Subcutaneous adipose tissue (tissue), 4 donors: ENCODE data around the gene GPR78. TPM values are rescaled to one million over a fixed set of nuclear protein-coding genes. Genes with fewer than 3 reads are reported as not detected.

ENCODE experiments used
- CTCF ChIP-seq: fragments of 450-650 bp; IDR thresholded peaks from one replicate; pipeline ENCODE4 v1.5.1; 2016; ENCODE audit warnings: low read depth, mild to moderate bottlenecking, control low read depth, antibody characterized with exemption, moderate library complexity
- total RNA-seq, 4 donors: library from RNA; depleted of rRNA; stranded (reverse); fragments of >200 nt; gene quantifications; one replicate each; pipeline ENCODE4 v1.1.0, GENCODE V29; 2016

GPR78 gene
- not detected for total RNA-seq

DNA sequence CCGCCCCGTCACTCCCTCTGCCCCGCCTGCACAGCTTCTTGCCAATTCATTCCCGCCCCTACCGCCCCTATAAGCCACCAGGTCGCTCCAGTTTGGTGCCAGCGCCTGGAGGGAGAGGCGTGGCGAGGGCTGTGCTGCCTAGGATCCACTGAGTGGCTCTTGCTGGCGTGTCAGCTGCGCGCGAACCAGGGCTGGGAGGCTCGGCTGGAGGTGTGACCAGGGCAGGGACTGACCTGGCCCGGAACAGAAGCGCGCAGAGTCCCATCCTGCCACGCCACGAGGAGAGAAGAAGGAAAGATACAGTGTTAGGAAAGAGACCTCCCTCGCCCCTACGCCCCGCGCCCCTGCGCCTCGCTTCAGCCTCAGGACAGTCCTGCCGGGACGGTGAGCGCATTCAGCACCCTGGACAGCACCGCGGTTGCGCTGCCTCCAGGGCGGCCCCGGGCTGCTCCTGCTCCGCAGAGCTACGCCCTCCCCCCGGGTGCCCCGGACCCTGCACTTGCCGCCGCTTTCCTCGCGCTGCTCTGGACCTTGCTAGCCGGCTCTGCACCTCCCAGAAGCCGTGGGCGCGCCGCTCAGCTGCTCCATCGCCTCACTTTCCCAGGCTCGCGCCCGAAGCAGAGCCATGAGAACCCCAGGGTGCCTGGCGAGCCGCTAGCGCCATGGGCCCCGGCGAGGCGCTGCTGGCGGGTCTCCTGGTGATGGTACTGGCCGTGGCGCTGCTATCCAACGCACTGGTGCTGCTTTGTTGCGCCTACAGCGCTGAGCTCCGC is at the start of gene GPR78:
TSS of gene GPR78 (plus strand) at position 72 of the 773 bp plus-strand sequence. CDS start at position 663, 591 bp downstream.
- TF ChIP-seq CTCF = no peak

GRCh38 chr4:8532245-8532781 is 47.9 kb upstream of the GPR78 start:
- no peak for TF ChIP-seq CTCF

- no peak for TF ChIP-seq CTCF
Observed at GRCh38 chr4:8533274-8533865, 46.8 kb upstream of the GPR78 start.

DNA sequence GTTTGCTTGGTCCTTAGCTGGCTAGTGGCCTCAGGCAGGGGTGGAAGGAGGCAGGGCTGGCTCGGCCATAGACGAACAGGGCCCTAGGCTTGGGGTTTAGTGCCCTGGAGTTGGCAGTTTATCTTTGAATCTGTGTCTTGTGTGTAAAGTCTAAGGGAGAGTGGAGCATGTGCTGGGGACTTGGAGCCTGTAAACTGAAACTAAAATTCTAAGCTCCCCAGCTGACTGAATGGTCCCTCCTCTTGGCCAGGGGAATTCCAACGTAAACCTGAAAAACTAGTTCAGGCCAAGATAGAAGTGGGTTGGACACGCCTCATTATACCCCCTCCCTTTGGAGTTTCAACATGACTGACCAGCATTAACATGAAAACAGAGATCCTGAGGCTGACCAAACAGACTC is 46.1 kb upstream of the GPR78 start:
- TF ChIP-seq CTCF = no peak

DNA sequence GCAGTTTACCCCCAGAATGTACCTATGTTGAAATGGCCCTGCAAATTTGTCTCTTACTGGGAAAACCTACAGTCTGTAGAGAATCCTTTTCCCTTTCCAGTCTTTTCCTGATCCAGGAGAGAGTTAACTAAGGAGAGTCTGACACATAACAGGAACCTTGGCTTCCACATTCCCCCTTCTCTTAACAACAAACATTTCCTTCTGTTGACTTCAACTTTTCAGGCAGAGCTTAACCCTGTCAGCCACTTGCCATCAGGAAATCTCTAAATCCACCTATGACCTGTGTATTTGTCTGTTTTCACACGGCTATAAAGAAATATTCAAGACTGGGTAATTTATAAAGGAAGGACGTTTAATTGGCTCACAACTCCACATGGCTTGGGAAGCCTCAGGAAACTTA is 45.6 kb upstream of the GPR78 start:
- no peak for TF ChIP-seq CTCF

- TF ChIP-seq CTCF = no peak
Observed at GRCh38 chr4:8536467-8536866, 43.7 kb upstream of the GPR78 start.

- TF ChIP-seq CTCF = no peak
Observed at GRCh38 chr4:8537041-8537461, 43.1 kb upstream of the GPR78 start.
